K562 (cell line): ENCODE results near the gene MSTO1.

Experiments used
- CBFB ChIP-seq: sonication (generic); formaldehyde crosslinking; IDR thresholded peaks from 2 replicates; pipeline ENCODE4 v1.4.0; 2020; ENCODE audit warnings: mild to moderate bottlenecking, missing genetic modification reagents
- NCOR1 ChIP-seq: fragments of 450-650 bp; IDR thresholded peaks from 2 replicates; pipeline ENCODE4 v1.6.1; 2016; ENCODE audit warnings: mild to moderate bottlenecking, moderate library complexity
- SRF ChIP-seq, 2 experiments: fragments of 250-450, 450-650 bp in 1 of 2; sonication (Bioruptor Pico) in 1 of 2; sonication (generic) in 1 of 2; formaldehyde crosslinking; IDR thresholded peaks; 2 replicates each; pipeline versions ENCODE4 v1.5.0 to v1.5.1; 2020 to 2022; ENCODE audit warnings: mild to moderate bottlenecking in 1 of 2, missing genetic modification reagents in 1 of 2

DNA sequence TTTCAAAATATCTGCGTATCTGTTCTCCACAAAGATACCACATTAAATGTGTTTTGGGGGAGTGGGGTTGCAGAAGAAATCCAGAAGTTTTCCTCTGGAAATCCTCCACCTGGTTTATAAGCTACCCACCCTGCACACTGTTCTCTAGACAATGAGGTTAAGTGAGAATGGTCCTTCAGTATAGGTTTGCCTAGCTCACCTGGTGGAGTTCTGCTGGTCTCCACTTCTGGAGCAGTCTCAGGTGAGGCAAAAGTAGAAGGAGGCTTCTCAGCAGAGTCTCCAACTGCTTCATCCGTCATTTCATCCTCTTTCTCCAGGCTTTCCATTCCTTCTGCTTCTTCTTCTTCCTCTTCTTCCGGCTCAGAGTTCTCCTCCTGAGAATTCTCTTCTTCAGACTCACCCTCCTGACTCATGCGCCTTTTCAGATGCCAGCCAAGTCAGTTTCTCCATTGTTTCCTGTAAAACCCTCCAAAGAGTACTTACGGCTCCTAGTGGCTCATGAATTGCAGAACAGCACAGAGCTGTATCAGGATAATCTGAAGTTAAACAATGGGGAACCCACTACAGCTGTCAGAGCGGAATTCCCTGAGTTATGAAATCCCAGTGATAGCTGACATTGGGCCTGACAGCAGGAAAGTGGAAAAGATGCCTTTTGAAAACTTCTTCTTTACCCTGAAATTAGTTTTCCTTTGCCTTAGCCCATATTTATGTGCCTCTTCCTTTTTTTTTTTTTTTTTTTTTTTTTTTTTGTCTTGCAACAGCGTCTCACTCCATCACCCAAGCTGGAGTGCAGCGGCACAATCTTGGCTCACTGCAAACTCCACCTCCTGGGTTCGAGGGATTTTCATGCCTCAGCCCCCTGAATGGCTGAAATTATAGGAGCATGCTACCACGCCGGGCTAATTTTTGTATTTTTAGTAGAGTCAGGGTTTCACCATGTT, 38.5 kb downstream of the MSTO1 start:
- TF ChIP-seq SRF (CRISPR knock-in tag; IDR thresholded peaks at IDR 0.05) (no peak), CBFB (CRISPR knock-in tag) (no peak), NCOR1 (no peak)
